HL-60/S4 treated with phorbol 12-myristate 13-acetate at 8.2 ng/mL for 4 days and 3 days (cell line): Measurements from ENCODE around the gene TUBB6.

Source experiments
- in situ Hi-C: fragments of 300-500 bp; cut with MboI; formaldehyde crosslinking; loops from 2 replicates; pipeline ENCODE4 v1.15.0; 2022; ENCODE audit warnings: low sequenced_read_pairs

The TUBB6 gene

DNA sequence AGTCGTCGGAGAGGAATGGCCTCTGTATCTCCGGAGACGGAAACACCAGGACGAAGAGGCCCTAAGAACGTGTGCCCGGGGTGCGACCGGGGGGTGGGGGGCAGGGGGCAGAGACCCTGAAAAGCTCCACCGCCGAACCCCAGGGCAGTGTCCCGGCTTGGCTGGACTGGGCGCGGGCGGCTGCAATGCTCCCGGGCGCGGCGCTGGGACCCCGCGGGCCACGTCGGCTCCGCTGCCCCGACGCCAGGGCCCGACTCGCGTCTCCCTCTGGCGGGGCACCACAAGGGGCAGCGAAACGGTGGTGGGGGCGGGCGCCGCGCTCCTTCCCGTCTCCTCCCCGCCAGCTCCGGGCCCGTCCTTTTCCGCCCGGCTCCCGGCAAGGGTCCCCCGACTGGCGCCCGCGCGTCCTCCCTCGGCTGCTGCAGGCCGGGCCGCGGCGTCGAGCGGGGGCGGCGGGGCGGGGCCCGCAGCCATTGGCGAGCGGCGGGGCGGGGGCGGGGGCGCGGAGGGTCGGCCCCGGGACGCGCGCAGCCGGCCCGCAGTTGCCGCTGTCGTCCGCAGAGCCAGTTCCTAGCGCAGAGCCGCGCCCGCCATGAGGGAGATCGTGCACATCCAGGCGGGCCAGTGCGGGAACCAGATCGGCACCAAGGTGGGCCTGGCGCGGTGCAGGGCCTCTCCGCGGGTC, at the start of gene TUBB6:
Gene TUBB6 (plus strand): TSS at position 541 of the 685 bp plus-strand sequence. CDS start 52 bp downstream, at position 593.
- in situ Hi-C loops, result no loop called here

DNA sequence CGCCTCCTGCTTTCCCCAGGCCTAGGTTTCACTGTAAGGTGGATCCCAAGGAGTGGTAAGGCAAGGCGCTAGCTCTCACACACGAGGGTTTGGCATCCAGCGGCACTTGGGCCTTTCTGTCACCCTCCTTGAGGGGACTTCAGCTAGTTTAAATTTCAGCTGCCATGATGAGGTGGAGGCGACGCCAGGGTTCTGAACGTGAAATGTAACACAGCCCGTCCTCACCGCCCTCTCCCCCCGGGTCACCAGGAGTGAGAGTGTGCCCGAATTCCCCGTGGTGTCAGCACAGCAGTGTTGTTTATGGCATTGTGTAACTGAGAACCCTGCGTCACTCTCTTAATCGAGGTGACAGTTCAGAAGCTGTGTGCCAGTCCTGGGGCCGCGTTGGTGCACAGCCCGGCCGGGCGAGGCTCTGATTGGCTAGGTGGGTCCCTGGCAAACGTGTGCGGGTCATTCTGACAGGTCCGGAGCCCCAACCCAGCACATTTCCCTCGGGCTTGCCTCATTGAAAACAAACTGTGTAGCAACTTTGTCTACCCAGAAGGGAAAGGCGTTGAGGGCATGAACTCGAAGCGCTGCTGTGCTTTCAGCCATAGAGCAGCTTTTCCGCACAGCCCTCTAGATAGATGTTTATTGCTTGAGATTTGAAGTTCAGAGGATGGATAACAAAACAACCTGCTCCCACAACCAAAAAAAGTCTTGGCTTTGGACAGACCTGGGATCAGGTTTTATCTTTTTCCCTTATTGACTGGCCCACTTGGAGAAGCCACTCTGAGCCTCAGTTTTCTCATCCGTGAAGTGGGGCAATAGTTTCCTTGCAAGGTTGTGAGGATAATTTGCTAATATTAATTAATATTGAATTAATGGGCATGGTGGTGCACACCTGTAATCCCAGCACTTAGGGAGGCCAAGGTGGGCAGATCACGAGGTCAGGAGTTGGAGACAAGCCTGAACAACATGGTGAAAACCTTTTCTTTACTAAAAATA, 49.0 kb upstream of the TUBB6 start:
- in situ Hi-C loops, result no loop called here

DNA sequence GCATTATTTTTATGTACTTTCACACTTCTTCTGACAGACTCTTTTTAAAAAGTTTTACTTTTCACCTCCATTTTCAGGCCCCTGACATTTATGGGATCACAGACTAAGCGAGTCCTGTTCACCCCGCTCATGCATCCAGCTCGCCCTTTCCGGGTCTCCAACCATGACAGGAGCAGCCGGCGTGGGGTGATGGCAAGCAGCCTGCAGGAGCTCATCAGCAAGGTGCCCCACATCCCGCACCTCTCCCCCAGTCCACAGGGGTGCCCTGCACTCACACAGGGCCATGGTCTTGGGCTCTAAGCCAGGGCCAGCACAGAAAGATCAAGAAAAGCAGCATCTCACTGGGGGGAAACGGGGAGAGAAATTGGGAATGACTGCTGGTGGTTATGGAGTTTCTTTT, 45.3 kb upstream of the TUBB6 start:
- in situ Hi-C loops, result no loop called here

DNA sequence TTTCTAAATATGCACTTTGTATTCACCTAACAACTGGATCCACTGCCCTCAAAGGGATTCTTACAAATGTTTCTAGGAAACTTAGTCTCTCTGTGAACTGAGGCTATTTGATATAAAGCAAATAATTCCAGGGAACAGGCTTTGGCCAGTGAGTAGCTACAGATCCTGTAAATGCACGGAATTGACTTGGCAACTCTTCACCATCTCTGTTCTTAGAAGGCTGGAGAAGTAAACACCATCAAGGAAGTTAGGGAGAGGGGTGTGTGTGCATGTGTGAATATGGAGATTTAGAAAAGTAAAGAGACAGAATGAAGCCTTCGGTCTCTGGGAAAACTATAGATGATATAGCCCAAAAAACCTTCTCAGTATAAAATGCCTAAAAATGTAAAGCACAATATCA, 43.2 kb upstream of the TUBB6 start:
- in situ Hi-C loops, result no loop called here

DNA sequence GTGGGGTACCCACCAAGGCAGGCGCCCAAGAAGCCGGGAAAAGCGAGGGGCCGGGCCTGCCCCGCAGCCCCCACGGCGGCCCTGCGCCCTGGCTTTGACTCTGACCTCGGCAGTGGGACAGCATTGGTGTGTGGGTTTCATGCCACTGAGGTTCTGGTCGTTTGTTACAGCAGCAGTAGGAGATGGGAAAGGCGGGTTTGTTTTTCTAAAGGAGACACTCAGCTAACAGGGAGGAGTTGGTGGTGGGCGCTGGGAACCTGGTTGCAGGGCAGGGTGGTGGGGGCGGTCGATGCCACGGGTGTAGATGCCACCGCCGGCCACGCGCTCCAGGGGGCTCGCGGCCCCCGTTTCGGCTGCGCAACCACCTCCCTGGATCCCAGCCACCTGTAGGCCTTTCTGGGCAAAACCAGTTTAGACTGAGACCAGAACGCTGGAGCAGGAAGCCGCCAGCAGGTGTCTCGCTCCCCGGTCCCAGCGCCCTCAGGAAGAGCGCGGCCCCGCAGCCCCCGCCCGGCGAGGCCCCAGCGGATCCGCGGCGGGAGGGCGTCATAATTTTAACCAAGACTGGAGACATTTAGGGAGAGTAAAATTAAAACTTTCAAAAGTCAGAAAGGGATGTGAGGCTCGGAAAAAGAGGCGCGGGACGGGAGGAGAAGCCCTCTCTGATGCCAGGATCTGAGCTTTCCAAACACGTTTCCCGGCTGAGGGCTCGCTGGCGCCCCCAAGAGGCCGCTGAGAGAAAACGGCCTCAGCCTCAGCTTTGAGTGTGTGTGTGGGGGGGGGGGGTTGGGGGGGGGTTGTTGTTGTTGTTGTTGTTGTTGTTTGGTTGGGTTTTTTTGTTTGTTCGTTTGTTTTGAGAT, 36.4 kb upstream of the TUBB6 start:
- in situ Hi-C loops, result no loop called here

DNA sequence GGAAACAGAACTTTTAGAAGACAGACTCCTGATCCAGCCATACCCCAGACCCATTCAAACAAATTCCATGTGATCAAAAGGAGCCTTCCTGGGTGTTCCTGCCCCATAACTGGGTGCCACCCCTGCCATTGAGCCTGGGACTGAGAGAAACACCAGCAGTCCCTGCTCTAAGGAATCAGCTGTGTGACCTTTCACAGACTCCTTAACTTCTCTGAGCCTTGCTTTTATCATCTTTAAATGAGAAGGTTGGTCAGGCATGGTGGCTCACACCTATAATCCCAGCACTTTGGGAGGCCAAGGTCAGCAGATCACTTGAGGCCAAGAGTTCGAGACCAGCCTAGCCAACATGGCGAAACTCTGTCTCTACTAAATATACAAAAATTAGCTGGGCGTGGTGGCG, 33.2 kb upstream of the TUBB6 start:
- in situ Hi-C loops, result no loop called here

DNA sequence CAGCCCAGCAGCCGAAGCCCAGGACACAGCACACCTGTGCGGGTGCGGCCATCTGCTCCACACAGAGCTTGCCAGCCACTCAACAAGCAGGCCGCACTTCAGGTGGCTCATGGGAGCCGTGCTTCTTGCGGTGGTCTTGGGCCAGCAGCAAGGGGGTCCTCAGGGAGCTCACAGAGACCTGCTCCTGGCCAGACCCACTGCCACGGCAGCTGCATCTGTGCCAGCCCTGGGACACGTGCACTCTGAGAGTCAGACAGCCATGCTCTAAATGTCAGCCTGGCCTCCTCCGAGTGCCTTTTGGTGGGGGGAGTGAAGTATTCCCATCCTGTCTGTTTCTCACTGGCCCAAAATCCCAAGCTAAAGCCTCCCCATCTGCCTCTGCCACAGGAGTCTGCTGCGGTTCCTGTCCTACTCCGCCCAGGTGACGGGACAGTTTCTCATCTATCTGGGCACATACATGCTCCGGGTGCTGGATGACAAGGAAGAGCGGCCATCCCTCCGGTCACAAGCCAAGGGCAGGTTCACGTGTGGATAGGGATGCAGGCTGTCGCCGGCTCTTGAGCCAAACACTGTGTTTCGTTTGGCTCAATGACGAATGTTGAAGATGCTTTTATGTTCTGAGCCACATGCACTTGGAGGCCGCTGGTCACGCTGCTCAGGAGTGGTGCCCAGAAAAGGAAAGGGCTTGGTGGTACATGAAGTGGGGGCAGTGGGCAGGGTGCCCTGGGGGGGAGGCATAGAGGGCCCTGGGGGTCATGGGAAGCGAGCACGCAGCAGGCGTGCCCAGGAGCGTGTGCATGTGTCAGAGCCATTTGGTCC, 31.1 kb upstream of the TUBB6 start:
- in situ Hi-C loops, result no loop called here

DNA sequence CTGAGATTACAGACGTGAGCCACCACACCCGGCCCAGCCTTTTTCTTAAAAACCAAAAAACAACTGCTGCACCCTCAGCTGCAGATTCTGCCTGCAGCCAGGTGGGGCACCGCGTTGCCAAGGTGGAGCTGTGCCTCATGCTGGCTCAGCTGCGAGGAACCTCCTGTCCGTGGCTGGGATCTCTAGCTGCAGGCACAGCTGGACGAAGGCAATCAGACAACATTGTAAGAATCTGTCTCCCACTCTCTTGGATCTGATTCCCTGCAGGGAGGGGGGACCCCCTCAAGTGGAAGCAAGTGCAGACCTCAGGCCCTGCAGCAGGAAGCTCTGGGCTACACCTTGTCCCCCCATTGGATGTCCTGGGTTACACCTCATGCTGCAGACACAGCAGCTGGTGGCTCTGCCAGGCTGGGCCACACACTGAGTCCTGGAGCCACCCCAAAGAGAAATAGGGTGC, 29.8 kb upstream of the TUBB6 start:
- in situ Hi-C loops, result no loop called here

DNA sequence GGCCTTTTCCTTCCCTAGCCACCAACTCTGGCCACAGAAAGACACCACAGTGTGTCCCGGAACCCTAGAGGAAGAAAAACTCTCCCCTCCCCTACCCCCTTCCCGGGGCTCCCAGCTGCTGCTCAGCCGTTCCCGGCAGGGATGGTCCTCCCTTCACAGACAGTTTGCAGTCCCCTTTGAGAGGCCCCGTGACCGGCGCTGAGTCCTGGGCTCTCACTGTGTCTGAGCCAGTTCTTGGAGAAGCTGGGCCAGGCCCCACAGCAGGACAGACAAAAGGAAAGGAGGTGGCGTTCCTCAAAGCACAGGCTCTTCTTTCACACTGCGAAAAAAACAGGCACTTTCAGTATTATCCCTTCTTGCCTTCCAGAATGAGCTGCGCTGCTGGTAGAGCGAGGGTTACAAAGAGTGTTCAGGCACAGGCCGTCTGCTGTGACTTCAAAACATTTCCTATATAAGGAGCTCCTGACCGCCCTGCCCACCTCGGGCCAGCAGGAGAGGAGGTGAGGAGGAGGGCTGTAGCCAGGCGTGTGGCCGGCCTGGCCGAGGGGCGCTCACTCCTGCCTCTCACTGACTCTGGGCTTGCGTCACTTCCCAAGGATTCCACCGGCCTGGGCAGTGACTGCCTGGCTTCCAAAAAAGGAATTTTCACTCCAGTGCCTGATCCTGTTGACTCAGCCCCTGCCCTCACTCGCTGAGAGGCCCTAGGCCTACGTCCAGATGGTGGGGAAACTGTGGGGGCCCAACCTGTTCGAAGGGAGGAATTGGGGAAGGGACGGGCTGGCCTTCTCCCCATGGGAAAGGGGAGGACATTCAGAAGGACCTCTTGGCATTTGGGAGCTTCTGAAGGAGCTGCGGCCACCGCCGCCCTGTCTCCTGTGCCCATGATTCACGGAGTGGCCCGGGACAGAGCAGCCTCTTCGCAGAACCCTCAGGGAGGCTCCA, 29.0 kb upstream of the TUBB6 start:
- in situ Hi-C loops, result no loop called here

DNA sequence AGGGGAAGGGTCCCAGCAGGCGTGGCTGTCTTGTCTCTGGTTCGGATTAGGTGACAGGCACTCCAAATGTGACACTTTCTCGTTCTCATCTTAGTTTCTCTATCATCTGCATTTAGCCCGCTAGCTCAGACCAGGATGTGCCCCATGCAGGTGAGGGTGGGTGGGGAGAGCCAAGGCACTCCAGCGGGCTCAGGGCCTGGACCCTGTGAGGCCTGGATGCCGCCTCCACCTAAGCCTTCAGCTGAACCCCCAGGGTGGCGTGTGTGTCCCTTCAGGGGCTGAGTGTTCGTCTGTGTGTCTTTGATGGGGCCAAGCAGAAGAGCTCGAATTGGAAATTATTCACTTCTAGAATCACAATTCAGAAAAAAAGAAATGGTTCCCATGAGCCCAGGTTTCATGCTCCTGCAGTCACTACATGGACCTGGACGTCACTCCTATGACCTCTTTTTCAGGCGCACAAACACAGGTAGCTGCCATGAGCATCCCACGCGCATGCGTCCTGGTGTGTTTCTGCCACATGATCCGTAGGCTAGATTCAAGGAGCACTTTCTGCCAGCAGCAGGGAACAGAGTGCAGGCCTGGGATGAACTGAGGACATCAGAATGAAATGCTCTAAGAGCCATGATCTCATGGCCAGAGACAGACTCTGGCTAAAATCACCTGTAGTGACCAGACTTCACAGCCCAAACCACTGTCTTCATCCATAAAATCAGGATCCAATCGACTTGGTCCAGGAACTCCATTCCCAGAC, 28.1 kb upstream of the TUBB6 start:
- in situ Hi-C loops, result no loop called here

DNA sequence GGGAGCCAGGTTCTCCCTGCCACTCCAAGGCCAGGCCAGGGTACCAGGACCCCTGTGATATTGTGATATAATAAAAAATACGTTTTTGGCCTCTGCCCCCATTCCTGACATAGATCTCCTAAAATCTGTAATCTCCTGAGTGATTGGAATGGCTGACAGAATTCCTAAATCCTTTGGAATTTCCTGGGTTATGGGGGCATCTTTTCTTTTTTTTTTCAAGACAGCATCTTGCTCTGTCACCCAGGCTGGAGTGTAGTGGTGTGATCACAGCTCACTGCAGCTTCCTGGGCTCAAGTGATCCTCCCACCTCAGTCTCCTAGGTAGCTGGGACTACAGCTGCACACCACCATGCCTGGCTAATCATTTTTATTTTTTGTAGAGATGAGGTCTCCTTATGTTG, 26.2 kb upstream of the TUBB6 start:
- in situ Hi-C loops, result no loop called here

DNA sequence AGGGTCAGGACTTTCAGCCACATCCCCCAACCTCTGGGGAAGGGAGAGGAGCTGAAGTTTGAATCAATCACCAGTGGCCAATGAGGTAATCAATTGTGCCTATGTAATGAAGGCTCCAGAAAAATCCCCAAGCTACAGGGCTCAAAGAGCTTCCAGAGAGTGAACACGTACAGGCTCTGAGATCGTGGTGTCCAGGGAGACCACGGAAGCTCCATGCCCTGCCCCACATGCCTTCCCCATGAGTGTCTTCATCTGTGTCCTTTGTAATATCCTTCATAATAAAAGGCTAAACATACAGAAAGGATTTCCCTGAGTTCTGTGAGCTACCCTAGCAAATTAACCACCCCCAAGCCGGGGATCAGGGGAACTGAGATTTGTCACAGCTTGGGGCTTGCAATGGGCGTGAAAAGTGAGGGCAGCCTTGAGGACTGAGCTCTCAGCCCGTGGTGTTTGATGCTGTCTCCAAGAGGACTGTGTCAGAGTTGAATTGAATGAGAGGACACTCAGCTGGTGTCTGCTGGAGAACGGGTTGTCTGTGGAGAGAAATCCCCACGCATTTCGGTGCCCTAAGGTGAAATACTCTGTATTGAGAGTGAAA, 25.5 kb upstream of the TUBB6 start:
- in situ Hi-C loops, result no loop called here

DNA sequence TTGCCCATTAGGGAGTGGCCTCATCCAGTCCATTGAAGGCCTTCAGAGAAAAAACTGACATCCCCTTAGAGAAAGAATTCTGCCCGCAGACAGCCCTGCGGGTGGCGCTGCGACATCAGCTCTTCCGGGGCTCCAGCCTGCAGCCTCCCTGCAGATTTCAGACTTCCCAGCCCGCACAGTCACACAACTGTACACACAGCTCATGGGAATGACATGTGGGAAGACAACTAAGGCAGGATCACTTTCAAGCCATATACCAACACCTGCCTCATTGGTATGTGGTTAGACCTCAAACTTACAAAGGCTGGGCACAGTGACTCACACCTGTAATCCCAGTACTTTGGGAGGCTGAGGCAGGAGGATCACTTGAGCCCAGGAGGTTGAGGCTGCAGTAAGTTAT, 24.8 kb upstream of the TUBB6 start:
- in situ Hi-C loops, result no loop called here

DNA sequence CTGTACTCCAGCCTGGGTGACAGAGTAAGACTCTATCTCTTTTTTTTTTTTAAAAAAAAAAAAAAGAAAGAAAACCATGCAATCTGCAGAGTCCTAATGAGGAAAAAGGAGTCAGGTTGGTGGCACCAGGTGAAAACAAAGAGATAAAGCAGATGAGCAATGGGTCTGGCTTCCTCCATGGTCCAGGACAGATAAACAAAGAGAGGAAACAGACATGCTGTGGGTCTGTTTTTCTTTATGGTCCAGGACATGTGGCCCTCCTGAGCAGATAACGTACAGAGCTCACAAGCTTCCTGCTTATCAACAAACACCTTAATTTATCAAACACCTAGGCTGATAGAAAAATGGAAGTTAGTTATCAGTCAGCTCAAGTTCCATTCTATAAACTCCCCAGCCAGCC, 24.4 kb upstream of the TUBB6 start:
- in situ Hi-C loops, result no loop called here

DNA sequence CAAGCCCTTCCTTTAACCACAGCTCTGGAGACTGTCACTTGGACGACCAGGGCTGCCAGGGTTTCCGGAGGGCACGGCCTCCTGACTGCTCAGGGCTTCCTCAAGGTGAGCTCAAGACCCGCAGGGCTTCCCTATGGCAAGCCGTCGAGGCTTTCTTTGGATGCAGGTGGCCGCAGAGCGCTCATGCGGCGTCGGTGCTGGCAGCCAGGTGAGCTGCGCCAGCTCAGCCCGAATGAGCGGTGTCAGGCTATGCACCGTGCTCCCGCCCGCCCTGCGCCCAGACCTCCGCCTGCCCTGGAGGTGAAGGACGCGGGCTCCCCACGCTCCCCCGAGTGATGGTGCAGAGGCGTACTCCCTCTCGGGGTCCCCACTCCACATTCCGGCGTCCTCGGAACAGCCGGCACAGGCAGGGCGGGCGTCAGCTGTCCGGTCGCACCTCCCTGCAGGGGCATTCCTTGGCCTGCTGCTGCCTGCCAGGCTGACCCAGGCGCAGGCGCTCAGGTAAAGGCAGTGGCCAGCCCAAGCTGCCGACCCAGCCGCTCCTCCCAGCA, 20.8 kb upstream of the TUBB6 start:
- in situ Hi-C loops, result no loop called here

DNA sequence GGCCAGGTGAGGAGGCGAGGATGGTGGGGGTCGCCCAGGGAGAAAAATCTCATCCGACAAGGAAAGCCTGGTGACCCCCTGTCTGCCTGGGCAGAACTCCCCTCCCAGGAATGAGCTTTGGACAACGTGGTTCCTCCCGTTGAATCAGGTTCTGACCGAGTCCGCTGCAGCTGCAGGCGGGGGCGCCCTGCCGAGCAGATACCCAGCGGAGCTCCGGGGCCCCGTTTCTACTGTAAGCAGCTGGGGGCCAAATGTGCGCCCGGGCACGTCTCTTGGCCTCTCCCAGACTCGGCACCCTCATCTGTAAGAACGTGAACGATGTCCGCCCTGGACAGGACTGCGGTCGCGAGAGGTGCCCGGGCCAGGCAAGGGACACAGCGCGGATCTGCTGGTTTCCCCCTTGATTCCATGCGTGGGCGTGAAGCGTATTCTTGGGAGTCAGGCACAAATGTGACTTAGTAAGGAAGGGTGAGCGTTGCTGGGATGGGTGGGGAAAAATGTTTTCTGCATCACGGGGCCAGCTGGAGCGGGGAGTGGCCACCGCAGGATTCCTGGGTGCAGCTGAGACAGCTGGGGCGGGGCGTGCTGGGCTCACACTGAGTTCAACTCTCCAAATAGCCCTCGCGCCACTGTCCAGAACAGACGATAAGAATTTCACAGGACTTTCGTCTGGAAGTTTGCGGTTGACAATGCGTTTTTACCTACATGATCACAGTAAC, 20.2 kb upstream of the TUBB6 start:
- in situ Hi-C loops, result no loop called here

DNA sequence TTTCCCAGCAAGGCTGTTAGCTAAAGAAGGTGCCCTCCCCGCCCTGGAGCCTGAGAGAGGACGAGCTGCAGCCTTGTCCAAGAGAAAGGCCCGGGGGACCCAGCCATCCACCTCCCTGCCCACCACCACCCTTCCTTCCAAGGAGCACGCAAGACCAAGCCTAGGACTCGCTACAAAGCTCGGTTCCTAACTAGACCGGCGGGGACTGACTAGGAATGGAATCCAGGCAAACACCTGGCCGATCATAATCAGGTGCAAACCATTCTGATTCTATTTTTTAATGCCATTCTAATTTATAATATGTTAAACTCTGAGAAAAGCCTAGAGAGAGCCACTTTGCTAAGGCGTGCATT, 19.7 kb upstream of the TUBB6 start:
- in situ Hi-C loops, result no loop called here
